ENCODE results near the gene UHMK1.

UHMK1 gene

GRCh38 chr1:162561616-162562469, 64.2 kb downstream of the UHMK1 start, which contains the start of gene UAP1:
Gene UAP1, plus strand, starts transcription at chr1:162561722. Its CDS starts 4,347 bp downstream, at chr1:162566069.
- H2BK12ac ChIP-seq (ENCODE audit: low read length) = peak within 1 kb of the TSS; percentile 73
- H3K27me3 ChIP-seq (ENCODE audit: control insufficient read depth in 3 of 3, insufficient read depth in 3 of 3, low read depth in 1 of 3, low read length in 3 of 3) = peaks cover 0 to 3% (median 0%) of the 10 kb centered on the region in 3 experiments
- peak within 1 kb of the TSS; percentile 97 for H3K18ac ChIP-seq (ENCODE audit: low read length)
- H3K14ac ChIP-seq (ENCODE audit: low read length) = peak within 1 kb of the TSS; percentile 63
- no peak for DNase-seq (ENCODE audit: low spot score)
- no peaks in the 10 kb centered on the region for H3K9me3 ChIP-seq (replicated peaks in 1 of 2; ENCODE audit: control insufficient read depth in 2 of 2, insufficient read depth in 1 of 2, low read depth in 1 of 2, low read length in 2 of 2)
- H3K9ac ChIP-seq (ENCODE audit: low read depth, low read length, poor library complexity) = peak within 1 kb of the TSS; percentile 95
- H3K4me1 ChIP-seq (ENCODE audit: control insufficient read depth in 2 of 2, insufficient read depth in 1 of 2, low read depth in 1 of 2, low read length in 2 of 2) = peaks cover 4 to 5% of the 10 kb centered on the region in 2 donors
- H2AFZ ChIP-seq (ENCODE audit: low read length) = peak within 1 kb of the TSS; percentile 99
- H3K4ac ChIP-seq (ENCODE audit: low read length) = peak within 1 kb of the TSS; percentile 53
- peak within 1 kb of the TSS; percentile 45 for H4K8ac ChIP-seq (ENCODE audit: low read depth, low read length)
- no peak within 1 kb of the TSS for H4K91ac ChIP-seq (ENCODE audit: low read depth, low read length, poor library complexity)
- peak within 1 kb of the TSS; percentile 100 for H3K23ac ChIP-seq (ENCODE audit: low read depth, low read length, poor library complexity)
- H2AK5ac ChIP-seq (ENCODE audit: low read depth, low read length) = peak within 1 kb of the TSS; percentile 88
- WGBS, 2 donors (ENCODE audit: extremely low coverage in 2 of 2, insufficient read length in 2 of 2, insufficient replicate concordance in 1 of 2) = no CpG with 5 or more reads among the region's 69 CpGs
- peaks cover 6% of the 10 kb centered on the region for H3K79me1 ChIP-seq (ENCODE audit: low read depth, low read length)
- peak within 1 kb of the TSS; percentile 75 to 89 for H3K4me3 ChIP-seq (ENCODE audit: low read length in 2 of 2)
- no peak within 1 kb of the TSS for H2BK15ac ChIP-seq (ENCODE audit: low read length)
- peaks cover under 1 to 15% of the 10 kb centered on the region in 2 donors for H3K36me3 ChIP-seq (replicated peaks in 1 of 2; ENCODE audit: control insufficient read depth in 2 of 2, insufficient read depth in 2 of 2, low read length in 2 of 2)
- H3K4me2 ChIP-seq (ENCODE audit: insufficient read depth, low read length, poor library complexity, severe bottlenecking) = peak within 1 kb of the TSS; percentile 88
- H3K27ac ChIP-seq (replicated peaks; ENCODE audit: low read length) = no peak within 1 kb of the TSS
- peak within 1 kb of the TSS; percentile 75 for H2BK5ac ChIP-seq (ENCODE audit: low read length)
- no peak within 1 kb of the TSS for H2BK120ac ChIP-seq (ENCODE audit: low read depth, low read length)

DNA sequence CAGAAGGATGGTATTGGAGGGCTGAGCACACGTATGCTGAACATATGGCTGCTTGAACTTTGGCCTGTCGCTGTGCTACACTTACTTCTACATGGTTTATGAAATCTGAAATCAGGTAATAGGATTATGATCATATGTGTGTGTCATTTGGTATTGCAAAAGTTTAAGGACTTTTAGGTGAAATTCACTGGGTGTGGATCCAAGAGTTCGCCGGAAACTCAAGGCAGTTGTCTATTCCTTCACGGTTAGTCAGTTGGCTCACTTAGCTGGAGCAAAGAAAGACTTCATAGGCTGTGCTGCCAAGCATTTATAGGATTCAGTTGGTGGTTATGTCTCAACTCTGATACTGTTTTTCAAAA, 64.8 kb downstream of the UHMK1 start:
- Histone ChIP-seq H3K4ac (ENCODE audit: low read length) (no peak overlapping the region), H3K79me1 (ENCODE audit: low read depth, low read length) (peaks cover 6% of the 10 kb centered on the region), H2BK15ac (ENCODE audit: low read length) (no peak overlapping the region), H3K36me3 (replicated peaks in 1 of 2; ENCODE audit: control insufficient read depth in 2 of 2, insufficient read depth in 2 of 2, low read length in 2 of 2) (peaks cover 2 to 21% of the 10 kb centered on the region in 2 donors), H3K14ac (ENCODE audit: low read length) (no peak overlapping the region), H2AK5ac (ENCODE audit: low read depth, low read length) (no peak overlapping the region), H2BK12ac (ENCODE audit: low read length) (no peak overlapping the region), H3K4me2 (ENCODE audit: insufficient read depth, low read length, poor library complexity, severe bottlenecking) (peak overlapping the region; percentile 88), H3K27me3 (ENCODE audit: control insufficient read depth in 3 of 3, insufficient read depth in 3 of 3, low read depth in 1 of 3, low read length in 3 of 3) (peaks cover 0 to 2% (median 0%) of the 10 kb centered on the region in 3 experiments), H3K23ac (ENCODE audit: low read depth, low read length, poor library complexity) (no peak overlapping the region), H2AFZ (ENCODE audit: low read length) (peak overlapping the region; percentile 99), H4K91ac (ENCODE audit: low read depth, low read length, poor library complexity) (no peak overlapping the region), H3K9ac (ENCODE audit: low read depth, low read length, poor library complexity) (no peak overlapping the region), H3K4me1 (ENCODE audit: control insufficient read depth in 2 of 2, insufficient read depth in 1 of 2, low read depth in 1 of 2, low read length in 2 of 2) (peaks cover 4 to 5% of the 10 kb centered on the region in 2 donors), H3K27ac (replicated peaks; ENCODE audit: low read length) (no peak overlapping the region), H3K18ac (ENCODE audit: low read length) (no peak overlapping the region), H2BK120ac (ENCODE audit: low read depth, low read length) (no peak overlapping the region), H3K4me3 (ENCODE audit: low read length in 2 of 2) (peak overlapping the region in 1 of 2 donors; percentile 75), H2BK5ac (ENCODE audit: low read length) (no peak overlapping the region), H4K8ac (ENCODE audit: low read depth, low read length) (no peak overlapping the region), H3K9me3 (replicated peaks in 1 of 2; ENCODE audit: control insufficient read depth in 2 of 2, insufficient read depth in 1 of 2, low read depth in 1 of 2, low read length in 2 of 2) (no peaks in the 10 kb centered on the region)
- no CpG with 5 or more reads among the region's 5 CpGs for WGBS, 2 donors (ENCODE audit: extremely low coverage in 2 of 2, insufficient read length in 2 of 2, insufficient replicate concordance in 1 of 2)
- DNase-seq (ENCODE audit: low spot score) = no peak

GRCh38 chr1:162564762-162565218, 67.2 kb downstream of the UHMK1 start:
- Histone ChIP-seq H3K36me3 (replicated peaks in 1 of 2; ENCODE audit: control insufficient read depth in 2 of 2, insufficient read depth in 2 of 2, low read length in 2 of 2) (peaks cover 2 to 42% of the 10 kb centered on the region in 2 donors), H2AK5ac (ENCODE audit: low read depth, low read length) (no peak overlapping the region), H3K18ac (ENCODE audit: low read length) (no peak overlapping the region), H4K91ac (ENCODE audit: low read depth, low read length, poor library complexity) (no peak overlapping the region), H3K9me3 (replicated peaks in 1 of 2; ENCODE audit: control insufficient read depth in 2 of 2, insufficient read depth in 1 of 2, low read depth in 1 of 2, low read length in 2 of 2) (no peaks in the 10 kb centered on the region), H2AFZ (ENCODE audit: low read length) (no peak overlapping the region), H3K27ac (replicated peaks; ENCODE audit: low read length) (no peak overlapping the region), H3K4me3 (ENCODE audit: low read length in 2 of 2) (no peak overlapping the region), H3K4ac (ENCODE audit: low read length) (no peak overlapping the region), H2BK12ac (ENCODE audit: low read length) (no peak overlapping the region), H2BK120ac (ENCODE audit: low read depth, low read length) (no peak overlapping the region), H3K27me3 (ENCODE audit: control insufficient read depth in 3 of 3, insufficient read depth in 3 of 3, low read depth in 1 of 3, low read length in 3 of 3) (no peaks in the 10 kb centered on the region), H4K8ac (ENCODE audit: low read depth, low read length) (no peak overlapping the region), H2BK5ac (ENCODE audit: low read length) (no peak overlapping the region), H3K9ac (ENCODE audit: low read depth, low read length, poor library complexity) (no peak overlapping the region), H3K14ac (ENCODE audit: low read length) (no peak overlapping the region), H3K4me1 (ENCODE audit: control insufficient read depth in 2 of 2, insufficient read depth in 1 of 2, low read depth in 1 of 2, low read length in 2 of 2) (peaks cover 4 to 5% of the 10 kb centered on the region in 2 donors), H3K23ac (ENCODE audit: low read depth, low read length, poor library complexity) (no peak overlapping the region), H2BK15ac (ENCODE audit: low read length) (no peak overlapping the region), H3K79me1 (ENCODE audit: low read depth, low read length) (peaks cover 6% of the 10 kb centered on the region), H3K4me2 (ENCODE audit: insufficient read depth, low read length, poor library complexity, severe bottlenecking) (no peak overlapping the region)
- no CpG with 5 or more reads among the region's 5 CpGs for WGBS, 2 donors (ENCODE audit: extremely low coverage in 2 of 2, insufficient read length in 2 of 2, insufficient replicate concordance in 1 of 2)
- no peak for DNase-seq (ENCODE audit: low spot score)

- Histone ChIP-seq H2BK5ac (ENCODE audit: low read length) (no peak overlapping the region), H3K79me1 (ENCODE audit: low read depth, low read length) (peaks cover 6% of the 10 kb centered on the region), H3K14ac (ENCODE audit: low read length) (no peak overlapping the region), H2BK120ac (ENCODE audit: low read depth, low read length) (no peak overlapping the region), H3K4me1 (ENCODE audit: control insufficient read depth in 2 of 2, insufficient read depth in 1 of 2, low read depth in 1 of 2, low read length in 2 of 2) (peaks cover 2 to 4% of the 10 kb centered on the region in 2 donors), H3K27me3 (ENCODE audit: control insufficient read depth in 3 of 3, insufficient read depth in 3 of 3, low read depth in 1 of 3, low read length in 3 of 3) (no peaks in the 10 kb centered on the region), H3K4me2 (ENCODE audit: insufficient read depth, low read length, poor library complexity, severe bottlenecking) (no peak overlapping the region), H2BK15ac (ENCODE audit: low read length) (no peak overlapping the region), H3K9ac (ENCODE audit: low read depth, low read length, poor library complexity) (no peak overlapping the region), H2AK5ac (ENCODE audit: low read depth, low read length) (no peak overlapping the region), H4K8ac (ENCODE audit: low read depth, low read length) (no peak overlapping the region), H4K91ac (ENCODE audit: low read depth, low read length, poor library complexity) (no peak overlapping the region), H3K27ac (replicated peaks; ENCODE audit: low read length) (no peak overlapping the region), H2BK12ac (ENCODE audit: low read length) (no peak overlapping the region), H3K9me3 (replicated peaks in 1 of 2; ENCODE audit: control insufficient read depth in 2 of 2, insufficient read depth in 1 of 2, low read depth in 1 of 2, low read length in 2 of 2) (no peaks in the 10 kb centered on the region), H3K36me3 (replicated peaks in 1 of 2; ENCODE audit: control insufficient read depth in 2 of 2, insufficient read depth in 2 of 2, low read length in 2 of 2) (peaks cover 2 to 42% of the 10 kb centered on the region in 2 donors), H2AFZ (ENCODE audit: low read length) (no peak overlapping the region), H3K4me3 (ENCODE audit: low read length in 2 of 2) (no peak overlapping the region), H3K18ac (ENCODE audit: low read length) (no peak overlapping the region), H3K23ac (ENCODE audit: low read depth, low read length, poor library complexity) (no peak overlapping the region), H3K4ac (ENCODE audit: low read length) (no peak overlapping the region)
- DNase-seq (ENCODE audit: low spot score) = no peak
Observed at GRCh38 chr1:162565460-162565859, 67.8 kb downstream of the UHMK1 start.
